ENCODE data around the gene CGAS. TPM values are rescaled to one million over a fixed set of nuclear protein-coding genes. Genes with fewer than 3 reads are reported as not detected.

Gene CGAS
- total and polyA plus RNA-seq, 2 of the 4 experiments (the other 2 are of a cell fraction) = 1.5 to 1.6 TPM

- peaks cover 10% of the 10 kb centered on the region for H3K9me3 ChIP-seq (ENCODE audit: control insufficient read depth, insufficient read depth, low read length)
- no peak for ATAC-seq (ENCODE audit: low read depth)
- CTCF ChIA-PET = interaction anchor here (0.6 to 1.0 kb wide), 2 partner anchors 9 to 14 kb away, joined by 4 to 5 read pairs; no protein-coding TSS in a partner anchor
- no peak for DNase-seq
- no peak overlapping the region for H2BK5ac ChIP-seq (ENCODE audit: low read depth, low read length, poor library complexity, severe bottlenecking)
- no peak overlapping the region for H2AK5ac ChIP-seq (ENCODE audit: low read depth, low read length)
- H3K9me1 ChIP-seq (ENCODE audit: insufficient read depth, low read length) = no peaks in the 10 kb centered on the region
- no peaks in the 10 kb centered on the region for H3K79me1 ChIP-seq (ENCODE audit: low read depth in 1 of 2, low read length in 2 of 2)
- dilution Hi-C loops (cut with HindIII; ENCODE audit: low sequenced_read_pairs, unreplicated experiment) (no loop called here), intact Hi-C loops (cut with micrococcal nuclease) (no loop called here), in situ Hi-C loops (cut with MboI; ENCODE audit: low sequenced_read_pairs) (no loop called here)
- no peak overlapping the region for H2BK15ac ChIP-seq (ENCODE audit: low read depth, low read length)
- no peak overlapping the region for H2AFZ ChIP-seq (replicated peaks; ENCODE audit: low read length, poor library complexity)
- H3K23ac ChIP-seq (ENCODE audit: low read depth, low read length) = no peak overlapping the region
- no peak overlapping the region for H3K9ac ChIP-seq (ENCODE audit: low read depth, low read length)
- H2AK9ac ChIP-seq (replicated peaks; ENCODE audit: low read depth, low read length, poor library complexity) = no peak overlapping the region
- no peak overlapping the region for H3K4ac ChIP-seq (ENCODE audit: low read depth, low read length)
- no peak overlapping the region for H3K56ac ChIP-seq (ENCODE audit: extremely low read depth, insufficient read depth, low read length)
- no peak overlapping the region for H2BK20ac ChIP-seq (ENCODE audit: low read depth, low read length)
- H3K27me3 ChIP-seq (ENCODE audit: control insufficient read depth, insufficient read depth, low read length) = no peaks in the 10 kb centered on the region
- H3K18ac ChIP-seq (ENCODE audit: low read depth, low read length) = no peak overlapping the region
- no peak overlapping the region for H3K27ac ChIP-seq (ENCODE audit: insufficient read depth, low read length)
- H3K14ac ChIP-seq (replicated peaks; ENCODE audit: low read depth, low read length) = no peak overlapping the region
- H4K5ac ChIP-seq (ENCODE audit: low read depth, low read length) = no peak overlapping the region
- no peaks in the 10 kb centered on the region for H4K20me1 ChIP-seq (ENCODE audit: insufficient read depth, low read length)
- BruUV-seq (replicated peaks) = no TSS peak
- TF ChIP-seq NFE2L2 (IDR thresholded peaks at IDR 0.05; ENCODE audit: low read depth, low read length) (no peak), SMC3 (IDR thresholded peaks at IDR 0.05; ENCODE audit: low read depth, low read length) (no peak), MXI1 (IDR thresholded peaks at IDR 0.05; ENCODE audit: borderline replicate concordance, low read depth, low read length) (no peak), MAFK (IDR thresholded peaks at IDR 0.05; ENCODE audit: low read depth, low read length) (no peak), BHLHE40 (IDR thresholded peaks at IDR 0.05; ENCODE audit: low read depth, low read length) (no peak), ELK1 (IDR thresholded peaks at IDR 0.05; ENCODE audit: borderline replicate concordance, low read depth, low read length) (no peak), RAD21 (IDR thresholded peaks at IDR 0.05; ENCODE audit: low read length) (no peak), CTCF (conservative IDR thresholded peaks at IDR 0.05; ENCODE audit: low read depth, low read length) (no peak), POLR2A (IDR thresholded peaks at IDR 0.05; ENCODE audit: low read depth, low read length) (no peak), USF2 (IDR thresholded peaks at IDR 0.05; ENCODE audit: low read depth, low read length) (no peak), CEBPB (IDR thresholded peaks at IDR 0.05; ENCODE audit: low read depth, low read length) (no peak), RFX5 (IDR thresholded peaks at IDR 0.05; ENCODE audit: low read depth, low read length) (no peak), RCOR1 (IDR thresholded peaks at IDR 0.05; ENCODE audit: insufficient replicate concordance, low read length) (no peak), CHD1 (IDR thresholded peaks at IDR 0.05; ENCODE audit: low read depth, low read length) (no peak), FOS (IDR thresholded peaks at IDR 0.05; ENCODE audit: low read depth, low read length) (no peak), MAZ (IDR thresholded peaks at IDR 0.05; ENCODE audit: borderline replicate concordance, low read depth, low read length) (no peak)
- H4K8ac ChIP-seq (ENCODE audit: low read depth in 2 of 2, low read length in 2 of 2) = no peak overlapping the region
- WGBS, 2 experiments (ENCODE audit: extremely low coverage in 2 of 2, insufficient read length in 1 of 2) = no CpG with 5 or more reads among the region's 1 CpG
- no peak overlapping the region for H3K4me2 ChIP-seq (ENCODE audit: low read depth, low read length)
- no peaks in the 10 kb centered on the region for H3K4me1 ChIP-seq (ENCODE audit: control insufficient read depth, insufficient read depth, low read length)
- H4K91ac ChIP-seq (ENCODE audit: insufficient read depth, low read depth, low read length) = no peak overlapping the region
- H3K36me3 ChIP-seq (ENCODE audit: control insufficient read depth, insufficient read depth, low read length) = no peaks in the 10 kb centered on the region
- POLR2A ChIA-PET (ENCODE audit: unreplicated experiment) = no interaction called here
- no peak overlapping the region for H2BK120ac ChIP-seq (ENCODE audit: low read depth, low read length)
- H3K4me3 ChIP-seq (ENCODE audit: insufficient read depth, low read depth, low read length) = no peak overlapping the region
Observed at GRCh38 chr6:73375216-73375615, 76.9 kb downstream of the CGAS start.

Measured in IMR-90 (cell line).